Subcutaneous adipose tissue (tissue), 4 donors: ENCODE measurements around the gene SPATA6L. TPM values are rescaled to one million over a fixed set of nuclear protein-coding genes. Genes with fewer than 3 reads are reported as not detected.

Source experiments
- CTCF ChIP-seq: fragments of 450-650 bp; IDR thresholded peaks from one replicate; pipeline ENCODE4 v1.5.1; 2016; ENCODE audit warnings: low read depth, mild to moderate bottlenecking, control low read depth, antibody characterized with exemption, moderate library complexity
- total RNA-seq, 4 donors: library from RNA; depleted of rRNA; stranded (reverse); fragments of >200 nt; gene quantifications; one replicate each; pipeline ENCODE4 v1.1.0, GENCODE V29; 2016

SPATA6L gene
- total RNA-seq = 1 to 10 TPM; 1.8 to 5.3 (median 2.8) TPM

GRCh38 chr9:4666042-4666699 lies at the start of gene SPATA6L:
SPATA6L (minus strand) TSS chr9:4666480; CDS start chr9:4666250, 230 bp downstream.
- TF ChIP-seq CTCF = no peak

DNA sequence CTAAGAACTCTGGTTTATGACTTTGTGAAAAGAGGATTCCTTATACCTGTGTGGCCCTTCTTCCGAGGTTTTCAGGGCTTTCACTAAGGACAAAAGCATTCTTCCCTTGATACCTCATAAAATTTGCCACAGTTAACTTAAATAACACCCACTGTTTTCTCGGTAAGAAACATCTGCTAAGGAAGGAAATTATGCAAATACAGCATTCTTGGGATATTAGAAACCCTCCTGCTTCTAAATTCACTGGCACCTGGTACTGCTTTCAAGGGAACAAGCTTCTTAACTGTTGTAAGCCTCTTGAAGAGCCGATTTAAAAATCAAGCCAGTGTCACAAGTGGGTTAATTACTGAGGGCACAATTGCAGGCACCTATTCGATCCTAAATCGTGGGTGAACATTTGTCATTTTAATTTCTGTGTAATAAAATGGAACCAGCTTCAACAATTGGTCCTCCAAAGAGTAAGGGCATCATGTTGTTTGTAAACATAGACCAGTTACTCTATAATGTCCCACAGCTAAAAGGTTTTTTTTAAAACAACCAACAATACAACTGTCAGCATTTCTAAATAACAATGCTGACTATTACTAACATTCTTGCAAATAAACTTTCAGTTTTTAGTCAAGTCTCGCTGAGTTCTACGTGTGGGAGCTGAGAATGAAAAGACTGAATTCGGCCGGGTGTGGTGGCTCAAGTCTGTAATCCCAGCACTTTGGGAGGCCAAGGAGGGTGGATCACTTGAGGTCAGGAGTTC lies 48.2 kb upstream of the SPATA6L start:
- no peak for TF ChIP-seq CTCF

DNA sequence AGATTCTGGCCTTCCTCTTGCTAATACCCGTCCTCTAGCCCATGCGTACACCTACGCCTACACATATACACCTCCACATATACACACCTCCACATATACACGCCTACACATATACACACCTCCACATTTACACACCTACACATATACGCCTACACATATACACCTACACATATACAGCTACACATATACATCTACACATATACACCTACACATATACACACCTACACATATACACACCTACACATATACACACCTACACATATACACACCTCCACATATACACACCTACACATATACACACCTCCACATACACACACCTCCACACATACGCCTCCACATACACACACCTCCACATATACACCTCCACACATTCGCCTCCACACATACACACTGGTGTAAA lies 47.6 kb upstream of the SPATA6L start:
- no peak for TF ChIP-seq CTCF

DNA sequence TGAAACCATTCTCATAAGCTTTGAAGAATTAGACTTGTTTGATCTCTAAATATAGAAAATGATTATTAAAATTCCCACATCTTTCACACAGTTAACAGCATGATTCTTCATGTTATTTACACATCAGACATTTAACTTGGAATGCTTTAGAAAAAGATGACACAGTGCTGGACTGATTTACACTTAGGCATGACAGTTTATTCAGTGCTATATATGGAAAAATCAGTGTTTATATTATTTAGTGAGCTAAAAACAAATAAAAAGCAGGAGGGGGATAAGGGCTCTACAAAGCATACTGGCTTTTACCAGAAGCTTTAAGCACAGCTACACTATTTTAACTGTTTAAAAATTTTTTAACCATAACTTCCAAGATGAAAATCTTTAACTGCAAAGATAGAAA lies 43.1 kb upstream of the SPATA6L start:
- no peak for TF ChIP-seq CTCF

GRCh38 chr9:4706971-4707622 lies 40.8 kb upstream of the SPATA6L start:
- TF ChIP-seq CTCF = no peak

- no peak for TF ChIP-seq CTCF
Measured at GRCh38 chr9:4706021-4706420, 39.7 kb upstream of the SPATA6L start.

DNA sequence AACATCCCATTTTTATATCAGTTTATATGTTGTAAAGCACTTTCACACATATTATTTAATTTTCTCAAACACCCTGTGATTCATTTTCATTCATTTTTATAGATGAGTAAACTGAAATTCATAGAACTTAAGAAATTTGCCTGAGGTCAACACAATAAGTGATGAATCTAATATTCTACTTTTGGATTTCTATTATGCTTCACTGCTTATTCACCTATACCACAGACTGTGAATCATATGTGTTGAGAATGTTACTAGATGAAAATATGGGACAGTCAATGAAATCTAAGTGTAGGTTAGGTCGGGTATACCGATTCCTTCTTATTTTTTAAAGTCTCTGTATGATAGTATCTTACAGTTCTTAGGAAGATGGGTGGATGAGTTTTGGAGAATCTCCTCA lies 37.8 kb upstream of the SPATA6L start:
- no peak for TF ChIP-seq CTCF
